HG02870 (cell line): ENCODE measurements around the gene CEACAM7.
"Not testable (repeated sequence)": the region's sequence is repeated elsewhere in the genome, so short reads cannot be mapped to it uniquely, and the experiment has no call there.

Source experiments
- ATAC-seq: cut with Tn5 transposase; IDR thresholded peaks from one replicate; pipeline ENCODE4 v1.9.1; 2021; ENCODE audit warnings: mild to moderate bottlenecking, moderate library complexity; ENCODE audit not compliant: unreplicated experiment

CEACAM7 gene

GRCh38 chr19:41688098-41688497 is at the start of gene CEACAM7:
TSS of gene CEACAM7 (minus strand) at chr19:41688270. CDS start at chr19:41688165, 105 bp downstream.
- ATAC-seq = no peak

DNA sequence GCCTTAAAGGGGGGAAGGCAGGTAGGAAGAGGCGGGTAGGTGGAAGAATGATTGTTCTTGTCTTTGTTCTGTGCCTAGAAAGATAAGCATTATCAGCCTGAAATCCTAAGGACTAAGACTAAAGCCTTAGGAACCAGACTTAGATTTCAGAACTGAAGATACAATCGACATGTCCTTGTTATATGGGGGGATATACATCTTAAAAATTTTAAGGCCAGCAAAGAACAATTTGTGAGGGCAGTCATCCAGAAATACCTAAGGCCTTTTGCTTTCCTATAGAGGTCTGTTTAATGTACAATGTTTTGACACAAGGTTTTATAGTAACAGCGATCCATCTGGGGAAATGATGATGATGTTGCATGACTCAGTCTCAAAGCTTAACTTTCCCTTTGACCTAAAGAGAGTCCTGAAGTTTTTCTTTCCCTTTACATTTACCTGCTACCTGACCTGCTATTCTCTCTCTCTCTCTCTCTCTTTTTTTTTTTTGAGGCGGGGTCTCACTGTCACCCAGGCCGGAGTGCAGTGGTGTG is 47.1 kb upstream of the CEACAM7 start:
- ATAC-seq = no peak

DNA sequence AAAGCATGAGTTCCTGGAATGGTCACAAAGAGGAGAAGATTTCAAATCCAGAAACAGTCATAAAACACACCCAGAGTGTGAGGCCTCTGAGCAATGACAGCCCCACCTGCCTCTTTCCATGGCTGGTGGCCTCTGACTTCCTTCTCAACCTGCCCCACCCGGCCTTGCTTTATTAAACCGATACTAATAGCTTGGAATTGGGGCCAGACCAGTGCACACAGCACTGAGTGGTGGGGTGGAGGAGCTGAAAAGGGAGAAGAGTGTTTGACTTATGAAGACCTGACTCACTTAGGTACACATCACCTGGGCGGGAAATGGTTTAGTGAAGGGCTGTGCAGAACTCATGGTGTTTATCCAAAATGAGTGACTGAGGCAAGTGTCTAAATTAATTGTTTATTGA is 46.5 kb upstream of the CEACAM7 start:
- ATAC-seq = no peak

DNA sequence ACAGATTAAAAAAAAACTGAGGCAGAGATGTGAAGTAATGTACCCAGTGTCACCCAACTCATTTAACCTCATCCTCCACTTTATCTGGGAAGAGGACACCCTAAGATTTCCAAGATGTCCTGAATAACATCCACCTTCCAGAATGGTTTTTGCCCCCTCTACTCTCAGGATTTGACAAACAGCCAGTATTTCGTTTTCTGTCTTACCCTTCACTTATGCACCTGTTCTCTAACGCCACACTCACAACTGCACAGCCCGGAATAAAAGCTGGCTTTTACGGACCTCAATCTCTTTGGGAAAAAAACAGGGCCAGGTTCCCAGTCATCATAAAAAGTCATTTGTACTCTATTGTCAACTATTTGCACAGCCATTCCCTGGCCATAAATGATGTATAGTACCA is 46.1 kb upstream of the CEACAM7 start:
- no peak for ATAC-seq

- no peak for ATAC-seq
Measured at GRCh38 chr19:41726493-41726892, 38.4 kb upstream of the CEACAM7 start.

- ATAC-seq = no peak
Measured at GRCh38 chr19:41720103-41720502, 32.0 kb upstream of the CEACAM7 start.

DNA sequence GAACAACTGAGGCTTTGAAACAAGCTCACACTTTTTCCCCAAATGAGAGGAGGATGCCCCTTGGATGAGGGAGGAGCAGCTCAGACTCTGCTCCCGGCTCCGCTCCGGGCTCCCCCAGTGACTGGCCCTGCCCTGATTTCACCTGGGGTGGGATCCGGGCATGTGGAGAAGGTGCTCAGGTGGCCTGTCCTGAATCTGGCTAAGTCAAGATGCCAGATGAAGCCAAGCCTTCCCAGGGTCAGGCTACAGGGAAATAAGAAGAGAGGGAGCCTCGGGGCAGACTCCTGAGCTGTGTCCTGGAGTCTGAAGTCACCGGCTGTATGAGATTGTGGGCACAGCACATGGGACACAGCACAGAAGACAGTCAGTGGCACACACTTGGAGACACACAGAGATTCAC is 30.7 kb upstream of the CEACAM7 start:
- ATAC-seq = no peak

- no peak for ATAC-seq
Measured at GRCh38 chr19:41714598-41714997, 26.5 kb upstream of the CEACAM7 start.

- no peak for ATAC-seq
Measured at GRCh38 chr19:41711376-41712261, 23.5 kb upstream of the CEACAM7 start.

DNA sequence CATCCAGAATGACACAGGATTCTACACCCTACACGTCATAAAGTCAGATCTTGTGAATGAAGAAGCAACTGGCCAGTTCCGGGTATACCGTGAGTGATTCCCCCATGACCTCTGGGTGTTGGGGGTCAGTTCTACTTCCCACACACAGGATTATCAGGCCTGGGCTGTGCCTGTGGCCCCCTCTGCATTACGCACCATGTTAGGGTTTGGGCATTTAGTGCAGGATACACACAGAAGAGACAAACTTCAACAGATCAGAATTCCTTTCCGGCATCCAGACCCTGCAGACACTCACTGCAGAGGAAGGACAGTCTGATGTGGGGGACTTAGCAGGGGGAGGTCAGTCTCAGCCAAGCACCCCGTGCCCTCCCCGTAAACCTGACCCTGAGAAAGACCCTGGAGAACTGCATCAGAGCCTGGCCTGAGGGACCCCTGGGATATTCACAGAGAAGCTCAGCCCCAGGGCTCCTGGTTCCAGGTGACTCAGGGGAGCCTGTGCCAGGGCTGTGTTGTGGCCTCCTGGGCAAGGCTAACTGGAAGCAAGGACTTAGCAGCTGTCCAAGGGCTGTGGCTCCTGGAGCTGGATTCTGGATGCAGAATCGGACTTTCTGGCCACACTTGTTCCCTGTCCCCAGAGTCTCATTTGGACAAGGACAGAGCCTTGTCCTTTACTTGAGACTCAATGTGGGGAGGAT is 22.0 kb upstream of the CEACAM7 start:
- ATAC-seq = no peak

DNA sequence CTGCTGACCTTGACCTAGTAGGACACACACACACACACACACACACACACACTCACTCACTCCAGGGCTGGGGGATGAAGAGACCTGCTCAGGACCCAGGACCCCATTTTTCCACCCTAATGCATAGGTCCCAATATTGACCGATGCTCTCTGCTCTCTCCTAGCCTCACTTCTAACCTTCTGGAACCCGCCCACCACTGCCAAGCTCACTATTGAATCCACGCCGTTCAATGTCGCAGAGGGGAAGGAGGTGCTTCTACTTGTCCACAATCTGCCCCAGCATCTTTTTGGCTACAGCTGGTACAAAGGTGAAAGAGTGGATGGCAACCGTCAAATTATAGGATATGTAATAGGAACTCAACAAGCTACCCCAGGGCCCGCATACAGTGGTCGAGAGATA is 21.4 kb upstream of the CEACAM7 start:
- ATAC-seq = not testable (repeated sequence)

DNA sequence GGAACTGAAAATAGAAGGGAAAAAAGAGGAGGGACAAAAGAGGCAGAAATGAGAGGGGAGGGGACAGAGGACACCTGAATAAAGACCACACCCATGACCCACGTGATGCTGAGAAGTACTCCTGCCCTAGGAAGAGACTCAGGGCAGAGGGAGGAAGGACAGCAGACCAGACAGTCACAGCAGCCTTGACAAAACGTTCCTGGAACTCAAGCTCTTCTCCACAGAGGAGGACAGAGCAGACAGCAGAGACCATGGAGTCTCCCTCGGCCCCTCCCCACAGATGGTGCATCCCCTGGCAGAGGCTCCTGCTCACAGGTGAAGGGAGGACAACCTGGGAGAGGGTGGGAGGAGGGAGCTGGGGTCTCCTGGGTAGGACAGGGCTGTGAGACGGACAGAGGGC is 20.4 kb upstream of the CEACAM7 start, which contains the start of gene CEACAM5:
CEACAM5 (plus strand) TSS at position 146 of the 400 bp plus-strand sequence; CDS start at position 252, 106 bp downstream.
- no peak for ATAC-seq

DNA sequence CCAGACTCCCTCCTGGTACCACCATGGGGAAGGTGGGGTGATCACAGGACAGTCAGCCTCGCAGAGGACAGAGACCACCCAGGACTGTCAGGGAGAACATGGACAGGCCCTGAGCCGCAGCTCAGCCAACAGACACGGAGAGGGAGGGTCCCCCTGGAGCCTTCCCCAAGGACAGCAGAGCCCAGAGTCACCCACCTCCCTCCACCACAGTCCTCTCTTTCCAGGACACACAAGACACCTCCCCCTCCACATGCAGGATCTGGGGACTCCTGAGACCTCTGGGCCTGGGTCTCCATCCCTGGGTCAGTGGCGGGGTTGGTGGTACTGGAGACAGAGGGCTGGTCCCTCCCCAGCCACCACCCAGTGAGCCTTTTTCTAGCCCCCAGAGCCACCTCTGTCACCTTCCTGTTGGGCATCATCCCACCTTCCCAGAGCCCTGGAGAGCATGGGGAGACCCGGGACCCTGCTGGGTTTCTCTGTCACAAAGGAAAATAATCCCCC is 19.9 kb upstream of the CEACAM7 start:
- no peak for ATAC-seq

- ATAC-seq = no peak
Measured at GRCh38 chr19:41707502-41707812, 19.4 kb upstream of the CEACAM7 start.

- ATAC-seq = no peak
Measured at GRCh38 chr19:41706741-41707501, 18.9 kb upstream of the CEACAM7 start.

DNA sequence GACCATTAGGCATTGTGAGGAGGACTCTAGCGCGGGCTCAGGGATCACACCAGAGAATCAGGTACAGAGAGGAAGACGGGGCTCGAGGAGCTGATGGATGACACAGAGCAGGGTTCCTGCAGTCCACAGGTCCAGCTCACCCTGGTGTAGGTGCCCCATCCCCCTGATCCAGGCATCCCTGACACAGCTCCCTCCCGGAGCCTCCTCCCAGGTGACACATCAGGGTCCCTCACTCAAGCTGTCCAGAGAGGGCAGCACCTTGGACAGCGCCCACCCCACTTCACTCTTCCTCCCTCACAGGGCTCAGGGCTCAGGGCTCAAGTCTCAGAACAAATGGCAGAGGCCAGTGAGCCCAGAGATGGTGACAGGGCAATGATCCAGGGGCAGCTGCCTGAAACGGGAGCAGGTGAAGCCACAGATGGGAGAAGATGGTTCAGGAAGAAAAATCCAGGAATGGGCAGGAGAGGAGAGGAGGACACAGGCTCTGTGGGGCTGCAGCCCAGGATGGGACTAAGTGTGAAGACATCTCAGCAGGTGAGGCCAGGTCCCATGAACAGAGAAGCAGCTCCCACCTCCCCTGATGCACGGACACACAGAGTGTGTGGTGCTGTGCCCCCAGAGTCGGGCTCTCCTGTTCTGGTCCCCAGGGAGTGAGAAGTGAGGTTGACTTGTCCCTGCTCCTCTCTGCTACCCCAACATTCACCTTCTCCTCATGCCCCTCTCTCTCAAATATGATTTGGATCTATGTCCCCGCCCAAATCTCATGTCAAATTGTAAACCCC is 17.5 kb upstream of the CEACAM7 start:
- ATAC-seq = no peak

- no peak for ATAC-seq
Measured at GRCh38 chr19:41703602-41704293, 15.7 kb upstream of the CEACAM7 start.

- no peak for ATAC-seq
Measured at GRCh38 chr19:41702171-41702651, 14.1 kb upstream of the CEACAM7 start.

GRCh38 chr19:41701401-41702075 is 13.5 kb upstream of the CEACAM7 start:
- ATAC-seq = no peak
